HepG2 (cell line): ENCODE results near the gene MAGEB2.
"Not testable (repeated sequence)": the region's sequence is repeated elsewhere in the genome, so short reads cannot be mapped to it uniquely, and the experiment has no call there.

Experiments
- KAT7 ChIP-seq: IDR thresholded peaks from 2 replicates; pipeline ENCODE4 v1.6.1; 2018; ENCODE audit warnings: borderline replicate concordance, missing compliant biosample characterization
- KLF13 ChIP-seq: sonication (generic); formaldehyde crosslinking; IDR thresholded peaks from 2 replicates; pipeline ENCODE4 v1.4.0; 2020; ENCODE audit warnings: mild to moderate bottlenecking, missing genetic modification reagents
- NR1H2 ChIP-seq: sonication (generic); formaldehyde crosslinking; IDR thresholded peaks from 2 replicates; pipeline ENCODE4 v1.8.1; 2022; ENCODE audit warnings: low read depth, missing genetic modification reagents, borderline replicate concordance
- PRPF4 ChIP-seq: fragments of 200-400 bp; formaldehyde crosslinking; IDR thresholded peaks from 2 replicates; pipeline ENCODE4 v1.6.1; 2016; ENCODE audit warnings: low read length, low read depth; ENCODE audit not compliant: poor library complexity, severe bottlenecking
- RAD21 ChIP-seq: fragments of 450-650 bp; formaldehyde crosslinking; IDR thresholded peaks from 2 replicates; pipeline ENCODE4 v1.5.0; 2020; ENCODE audit warnings: mild to moderate bottlenecking
- SUZ12 ChIP-seq: fragments of 150-350 bp; IDR thresholded peaks from 2 replicates; pipeline ENCODE4 v1.6.1; 2014; ENCODE audit warnings: low read depth, low read length
- USF2 ChIP-seq, 2 experiments: sonication (generic) in 1 of 2; formaldehyde crosslinking in 1 of 2; IDR thresholded peaks; 2 replicates each; pipeline versions ENCODE4 v1.5.1 to v1.6.1; 2011 to 2020; ENCODE audit warnings: borderline replicate concordance in 1 of 2, low read depth in 1 of 2, low read length in 1 of 2, mild to moderate bottlenecking in 1 of 2, missing genetic modification reagents in 1 of 2, moderate library complexity in 1 of 2
- YEATS2 ChIP-seq: sonication (generic); formaldehyde crosslinking; IDR thresholded peaks from 2 replicates; pipeline ENCODE4 v1.4.0; 2020; ENCODE audit warnings: missing genetic modification reagents, borderline replicate concordance
- ZNF577 ChIP-seq: sonication (generic); formaldehyde crosslinking; IDR thresholded peaks from 2 replicates; pipeline ENCODE4 v1.4.0; 2020; ENCODE audit warnings: mild to moderate bottlenecking, low read depth, missing genetic modification reagents, borderline replicate concordance
- ZNF747 ChIP-seq: sonication (generic); formaldehyde crosslinking; IDR thresholded peaks from 2 replicates; pipeline ENCODE4 v1.8.1; 2023; ENCODE audit warnings: missing genetic modification reagents, mild to moderate bottlenecking, borderline replicate concordance
- ZSCAN5A ChIP-seq: sonication (generic); formaldehyde crosslinking; IDR thresholded peaks from 2 replicates; pipeline ENCODE4 v1.8.0; 2022; ENCODE audit warnings: mild to moderate bottlenecking, missing genetic modification reagents, borderline replicate concordance

- TF ChIP-seq ZSCAN5A; USF2 (IDR thresholded peaks at IDR 0.05; ENCODE audit: low read depth, low read length); USF2 (CRISPR knock-in tag; IDR thresholded peaks at IDR 0.05; ENCODE audit: borderline replicate concordance); KAT7 (CRISPR knock-in tag); ZNF747; KLF13 (CRISPR knock-in tag); YEATS2 (CRISPR knock-in tag); SUZ12; RAD21 (CRISPR knock-in tag); PRPF4; ZNF577; NR1H2: not testable (repeated sequence)
These were observed 21.5 kb upstream of the MAGEB2 start for GRCh38 chrX:30193910-30194309.
